HCT116 (cell line): ENCODE data around the gene COPS8. TPM values are rescaled to one million over a fixed set of nuclear protein-coding genes. Genes with fewer than 3 reads are reported as not detected.
A peak's percentile ranks its signal among the peaks of the same experiment; 100 is the strongest.

Source experiments
- ATAC-seq: fragments of 200-7000 bp; cut with Tn5 transposase; 2 replicates; pipeline ENCODE4 v1.9.1; 2020; ENCODE audit warnings: mild to moderate bottlenecking, moderate library complexity
- BruUV-seq: library from RNA; stranded (reverse); fragments of 400-500 nt; replicated peaks from 2 replicates; lab custom pipeline; 2021; lab: Mats Ljungman, UMichigan
- CTCF ChIA-PET: fragments of 300-600 bp; sonication (Branson Sonifier 250); formaldehyde crosslinking; loops from one replicate; lab custom pipeline; 2021; ENCODE audit warnings: antibody characterized with exemption; lab: Charles Lee
- POLR2A ChIA-PET: fragments of 300-600, 350-600 bp; sonication (Branson Sonifier 250); formaldehyde crosslinking; loops from one replicate; lab custom pipeline; 2021; ENCODE audit warnings: antibody characterized with exemption; lab: Charles Lee
- RAD21 ChIA-PET, 2 experiments: fragments of 300-600 bp; sonication (Branson Sonifier 250); formaldehyde crosslinking; loops; one replicate each; lab custom pipeline; 2023; ENCODE audit warnings: low total read pairs in 2 of 2; ENCODE audit not compliant: uncharacterized antibody in 2 of 2, unreplicated experiment in 2 of 2, low non-redundant PET in 1 of 2; lab: Charles Lee
- DNase-seq: peaks from one replicate; pipeline ENCODE4 v3.0.0-alpha.2; 2010; ENCODE audit warnings: low read depth, low spot score
- H2AFZ ChIP-seq: fragments of 200-600 bp; shearing (Covaris generic), sonication (generic); 2 replicates; pipeline ENCODE4 v1.6.1; 2017; ENCODE audit warnings: low read depth, mixed run types, mixed read lengths, antibody characterized with exemption, low read length; ENCODE audit not compliant: poor library complexity, severe bottlenecking
- H3K27ac ChIP-seq: 2 replicates; pipeline ENCODE4 v1.5.1; 2012; ENCODE audit warnings: low read depth, low read length
- H3K27me3 ChIP-seq: fragments of 200-600 bp; sonication (generic); 2 replicates; pipeline ENCODE4 v1.6.1; 2016; ENCODE audit warnings: mixed run types, low read length, mixed read lengths; ENCODE audit not compliant: insufficient read depth
- H3K36me3 ChIP-seq, 2 experiments: fragments of 200-500 bp in 1 of 2; fragments of 200-600 bp in 1 of 2; sonication (Bioruptor generic) in 1 of 2; sonication (generic) in 1 of 2; 2 replicates each; pipeline versions ENCODE4 v1.5.1 to v1.6.1; 2014 to 2016; ENCODE audit warnings: low read length in 2 of 2, inconsistent platforms in 1 of 2, mixed read lengths in 1 of 2, mixed run types in 1 of 2; ENCODE audit not compliant: insufficient read depth in 2 of 2, control insufficient read depth in 1 of 2
- H3K4me1 ChIP-seq, 2 experiments: fragments of 200-600 bp in 1 of 2; sonication (generic) in 1 of 2; 2 replicates each; pipeline versions ENCODE4 v1.5.1 to v1.6.1; 2012 to 2017; ENCODE audit warnings: low read length in 2 of 2, inconsistent platforms in 1 of 2, mild to moderate bottlenecking in 1 of 2, mixed read lengths in 1 of 2, mixed run types in 1 of 2, moderate library complexity in 1 of 2; ENCODE audit not compliant: insufficient read depth in 2 of 2, control insufficient read depth in 1 of 2
- H3K4me2 ChIP-seq: fragments of 200-600 bp; sonication (generic); 2 replicates; pipeline ENCODE4 v1.6.1; 2017; ENCODE audit warnings: mixed run types, low read length, mixed read lengths
- H3K4me3 ChIP-seq, 2 experiments: fragments of 200-600 bp in 1 of 2; sonication (generic) in 1 of 2; replicated peaks in 1 of 2; 2 replicates each; pipeline ENCODE4 v1.5.1; 2011 to 2016; ENCODE audit warnings: low read length in 2 of 2, control low read depth in 1 of 2, low read depth in 1 of 2, mild to moderate bottlenecking in 1 of 2, mixed read lengths in 1 of 2, mixed run types in 1 of 2
- H3K79me2 ChIP-seq: fragments of 200-600 bp; sonication (generic); 2 replicates; pipeline ENCODE4 v1.6.1; 2017; ENCODE audit warnings: mild to moderate bottlenecking, mixed run types, low read length, moderate library complexity, mixed read lengths; ENCODE audit not compliant: insufficient read depth
- H3K9ac ChIP-seq: fragments of 200-600 bp; sonication (generic); 2 replicates; pipeline ENCODE4 v1.6.1; 2016; ENCODE audit warnings: low read length, mixed read lengths
- H3K9me2 ChIP-seq: fragments of 200-600 bp; sonication (generic), shearing (Covaris generic); 2 replicates; pipeline ENCODE4 v1.6.1; 2017; ENCODE audit warnings: mixed run types, mild to moderate bottlenecking, moderate library complexity; ENCODE audit not compliant: insufficient read depth
- H3K9me3 ChIP-seq, 2 experiments: fragments of 200-500 bp in 1 of 2; fragments of 200-600 bp in 1 of 2; sonication (Bioruptor generic) in 1 of 2; sonication (generic) in 1 of 2; 2 replicates each; pipeline ENCODE4 v1.6.1; 2014 to 2017; ENCODE audit warnings: low read length in 2 of 2, mixed read lengths in 2 of 2, inconsistent platforms in 1 of 2, low read depth in 1 of 2, mild to moderate bottlenecking in 1 of 2, mixed run types in 1 of 2, moderate library complexity in 1 of 2; ENCODE audit not compliant: control insufficient read depth in 1 of 2, insufficient read depth in 1 of 2
- H4K20me1 ChIP-seq: fragments of 200-600 bp; sonication (generic), shearing (Covaris generic); 2 replicates; pipeline ENCODE4 v1.6.1; 2017; ENCODE audit warnings: mixed run types, mild to moderate bottlenecking, moderate library complexity; ENCODE audit not compliant: insufficient read depth
- EZH2phosphoT487 ChIP-seq: fragments of 200-600 bp; IDR thresholded peaks from 2 replicates; pipeline ENCODE4 v1.6.1; 2018; ENCODE audit warnings: antibody characterized with exemption, borderline replicate concordance
- RAD21 ChIP-seq: IDR thresholded peaks from 2 replicates; pipeline ENCODE4 v1.6.1; 2012; ENCODE audit warnings: low read depth, mild to moderate bottlenecking
- SP1 ChIP-seq: IDR thresholded peaks from 2 replicates; pipeline ENCODE4 v1.6.1; 2012; ENCODE audit warnings: low read depth
- SRF ChIP-seq: IDR thresholded peaks from 2 replicates; pipeline ENCODE4 v1.6.1; 2012; ENCODE audit warnings: low read depth
- YY1 ChIP-seq: IDR thresholded peaks from 2 replicates; pipeline ENCODE4 v1.6.1; 2011; ENCODE audit warnings: low read length, low read depth, moderate library complexity, mild to moderate bottlenecking; ENCODE audit not compliant: insufficient replicate concordance; ENCODE audit errors: extremely low read depth
- intact Hi-C: fragments of 100-400 bp; cut with micrococcal nuclease; formaldehyde crosslinking; loops from 2 replicates; pipeline ENCODE4 v1.10.0; 2022
- total RNA-seq: library from RNA; stranded (reverse); gene quantifications from one replicate; pipeline ENCODE4 v1.2.1, GENCODE V29; 2021; ENCODE audit not compliant: unreplicated experiment
- TF ChIP-seq, protein P1 (sequence below), 3 experiments: fragments of 200-600 bp in 1 of 3; sonication (generic) in 1 of 3; IDR thresholded peaks in 2 of 3; conservative IDR thresholded peaks in 1 of 3; 2 replicates each; pipeline ENCODE4 v1.5.1; 2012 to 2017; ENCODE audit warnings: low read depth in 2 of 3, low read length in 2 of 3, antibody characterized with exemption in 1 of 3, borderline replicate concordance in 1 of 3, control low read depth in 1 of 3, mild to moderate bottlenecking in 1 of 3, mixed read lengths in 1 of 3, mixed run types in 1 of 3, moderate library complexity in 1 of 3; ENCODE audit not compliant: insufficient read depth in 1 of 3

Gene COPS8
- total RNA-seq, 1 experiment from 2014 or later: 42.2 TPM

DNA sequence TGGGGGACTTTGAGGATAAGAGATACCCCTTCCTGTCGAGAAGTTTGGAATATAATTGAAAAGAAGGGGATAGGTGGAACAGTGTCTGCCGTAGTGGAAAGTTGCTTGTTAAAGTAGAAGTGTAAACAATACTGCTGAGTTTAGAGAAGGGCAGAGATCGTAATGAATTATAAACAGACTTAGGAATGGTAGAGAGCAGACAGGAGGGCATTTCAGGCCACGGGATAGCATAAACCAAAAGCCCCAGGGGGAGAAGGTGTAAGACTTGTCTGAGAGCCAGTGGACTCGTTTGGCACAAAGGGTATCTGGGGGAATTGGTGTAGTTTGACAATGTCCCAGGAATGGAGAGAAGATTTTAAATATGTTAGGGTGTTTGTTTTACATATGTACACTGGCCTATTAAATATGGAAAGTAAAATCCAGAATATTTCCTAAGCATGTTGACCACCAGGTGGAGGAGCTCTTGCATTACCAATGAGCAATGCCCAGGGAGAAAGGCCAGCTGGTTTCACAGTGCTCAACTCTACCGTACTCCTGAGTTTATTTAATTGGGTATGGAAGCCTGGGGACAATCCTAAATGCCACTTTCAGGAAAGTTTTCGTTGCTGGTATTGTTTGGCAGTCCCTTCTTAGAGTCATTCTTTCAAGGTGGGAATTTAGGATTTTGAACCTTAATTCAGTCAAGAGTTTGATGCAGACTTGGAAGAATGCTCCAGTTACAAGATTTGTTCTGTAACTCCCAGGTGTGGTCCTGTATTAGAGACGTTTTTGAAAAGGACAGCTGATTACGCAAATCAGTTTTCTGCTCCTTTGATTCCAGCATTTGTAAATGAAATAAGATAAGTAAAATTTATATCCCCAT is 7.5 kb downstream of the COPS8 start:
- H3K9me2 ChIP-seq: no peaks in the 10 kb centered on the region
- TF ChIP-seq, protein P1, sequence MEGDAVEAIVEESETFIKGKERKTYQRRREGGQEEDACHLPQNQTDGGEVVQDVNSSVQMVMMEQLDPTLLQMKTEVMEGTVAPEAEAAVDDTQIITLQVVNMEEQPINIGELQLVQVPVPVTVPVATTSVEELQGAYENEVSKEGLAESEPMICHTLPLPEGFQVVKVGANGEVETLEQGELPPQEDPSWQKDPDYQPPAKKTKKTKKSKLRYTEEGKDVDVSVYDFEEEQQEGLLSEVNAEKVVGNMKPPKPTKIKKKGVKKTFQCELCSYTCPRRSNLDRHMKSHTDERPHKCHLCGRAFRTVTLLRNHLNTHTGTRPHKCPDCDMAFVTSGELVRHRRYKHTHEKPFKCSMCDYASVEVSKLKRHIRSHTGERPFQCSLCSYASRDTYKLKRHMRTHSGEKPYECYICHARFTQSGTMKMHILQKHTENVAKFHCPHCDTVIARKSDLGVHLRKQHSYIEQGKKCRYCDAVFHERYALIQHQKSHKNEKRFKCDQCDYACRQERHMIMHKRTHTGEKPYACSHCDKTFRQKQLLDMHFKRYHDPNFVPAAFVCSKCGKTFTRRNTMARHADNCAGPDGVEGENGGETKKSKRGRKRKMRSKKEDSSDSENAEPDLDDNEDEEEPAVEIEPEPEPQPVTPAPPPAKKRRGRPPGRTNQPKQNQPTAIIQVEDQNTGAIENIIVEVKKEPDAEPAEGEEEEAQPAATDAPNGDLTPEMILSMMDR (IDR thresholded peaks at IDR 0.05 in 2 of 3, conservative IDR thresholded peaks at IDR 0.05 in 1 of 3; ENCODE audit: borderline replicate concordance in 1 of 3, insufficient read depth in 1 of 3, low read depth in 2 of 3, low read length in 2 of 3): peak; percentile 20 to 47 (median 44); a peak in 5 of 6 replicates
- TF ChIP-seq EZH2phosphoT487: no peak
- TF ChIP-seq SRF: no peak
- peak; percentile 53 for TF ChIP-seq RAD21
- no peak for TF ChIP-seq SP1
- no peak for TF ChIP-seq YY1
- no peaks in the 10 kb centered on the region for H3K9me3 ChIP-seq
- H3K9ac ChIP-seq: no peak overlapping the region
- H3K4me1 ChIP-seq: no peaks in the 10 kb centered on the region
- H3K79me2 ChIP-seq: peaks cover 76% of the 10 kb centered on the region
- peaks cover 24% of the 10 kb centered on the region in 2 experiments; a peak in 3 of 4 replicates for H3K36me3 ChIP-seq
- POLR2A ChIA-PET: no interaction called here
- H3K27me3 ChIP-seq: no peaks in the 10 kb centered on the region
- H4K20me1 ChIP-seq: no peaks in the 10 kb centered on the region
- H2AFZ ChIP-seq: no peak overlapping the region
- DNase-seq: peak; percentile 2
- CTCF ChIA-PET: interaction anchor here (0.7 to 1.0 kb wide), 3 partner anchors 40 to 479 kb away, joined by 5 read pairs; no protein-coding TSS in a partner anchor
- ATAC-seq: peak; percentile 74
- H3K4me2 ChIP-seq: no peak overlapping the region
- RAD21 ChIA-PET: no interaction called here
- no TSS peak for BruUV-seq
- intact Hi-C loops: loop anchor here (1.0 kb wide), 1 partner anchor 317 kb away; no protein-coding TSS in a partner anchor
- no peak overlapping the region for H3K27ac ChIP-seq
- no peak overlapping the region for H3K4me3 ChIP-seq
